Measurements from ENCODE around the gene DNAJB1.

DNAJB1 gene

GRCh38 chr19:14530506-14530905, 12.3 kb upstream of the DNAJB1 start:
- ChIA-PET CTCF (no interaction called here), POLR2A (interaction anchor here (2.3 kb wide), 1 partner anchor 12 kb away, joined by 11 read pairs; the partner anchor contains the start of gene DNAJB1)
- DNase-seq (ENCODE audit: extremely low spot score), result no peak
- TF ChIP-seq ELF4 (IDR thresholded peaks at IDR 0.05) (no peak), BHLHE40 (IDR thresholded peaks at IDR 0.05; ENCODE audit: borderline replicate concordance) (no peak), FOXK2 (IDR thresholded peaks at IDR 0.05) (no peak), TARDBP (IDR thresholded peaks at IDR 0.05) (no peak), PKNOX1 (IDR thresholded peaks at IDR 0.05) (no peak), HDGF (IDR thresholded peaks at IDR 0.05; ENCODE audit: borderline replicate concordance) (no peak), SP1 (IDR thresholded peaks at IDR 0.05) (no peak), FOXM1 (IDR thresholded peaks at IDR 0.05; ENCODE audit: borderline replicate concordance) (no peak), FOXA1 (IDR thresholded peaks at IDR 0.05) (no peak), ZNF384 (IDR thresholded peaks at IDR 0.05) (no peak), L3MBTL2 (conservative IDR thresholded peaks at IDR 0.05) (no peak), NFRKB (IDR thresholded peaks at IDR 0.05) (no peak), CTBP1 (IDR thresholded peaks at IDR 0.05; ENCODE audit: borderline replicate concordance) (no peak), LEF1 (IDR thresholded peaks at IDR 0.05; ENCODE audit: borderline replicate concordance) (no peak), ARNT (IDR thresholded peaks at IDR 0.05) (no peak), SUZ12 (IDR thresholded peaks at IDR 0.05) (no peak)

GRCh38 chr19:14530005-14530348, 11.8 kb upstream of the DNAJB1 start:
- ChIA-PET POLR2A (no interaction called here), CTCF (no interaction called here)
- TF ChIP-seq HDGF (IDR thresholded peaks at IDR 0.05; ENCODE audit: borderline replicate concordance), result no peak
- TF ChIP-seq LEF1 (IDR thresholded peaks at IDR 0.05; ENCODE audit: borderline replicate concordance), result no peak
- TF ChIP-seq FOXA1 (IDR thresholded peaks at IDR 0.05), result no peak
- no peak for TF ChIP-seq PKNOX1 (IDR thresholded peaks at IDR 0.05)
- TF ChIP-seq TARDBP (IDR thresholded peaks at IDR 0.05), result no peak
- no peak for TF ChIP-seq FOXM1 (IDR thresholded peaks at IDR 0.05; ENCODE audit: borderline replicate concordance)
- TF ChIP-seq SUZ12 (IDR thresholded peaks at IDR 0.05), result no peak
- TF ChIP-seq ELF4 (IDR thresholded peaks at IDR 0.05), result no peak
- no peak for TF ChIP-seq ARNT (IDR thresholded peaks at IDR 0.05)
- no peak; the same call in 1 of the 2 replicates for TF ChIP-seq L3MBTL2 (conservative IDR thresholded peaks at IDR 0.05)
- no peak for TF ChIP-seq SP1 (IDR thresholded peaks at IDR 0.05)
- no peak for TF ChIP-seq CTBP1 (IDR thresholded peaks at IDR 0.05; ENCODE audit: borderline replicate concordance)
- TF ChIP-seq BHLHE40 (IDR thresholded peaks at IDR 0.05; ENCODE audit: borderline replicate concordance), result no peak
- TF ChIP-seq ZNF384 (IDR thresholded peaks at IDR 0.05), result no peak
- no peak for TF ChIP-seq NFRKB (IDR thresholded peaks at IDR 0.05)
- no peak for TF ChIP-seq FOXK2 (IDR thresholded peaks at IDR 0.05)
- DNase-seq (ENCODE audit: extremely low spot score), result no peak

GRCh38 chr19:14529254-14530004, 11.2 kb upstream of the DNAJB1 start, which contains the start of gene TECR:
Gene TECR, plus strand, starts transcription at chr19:14529594. Its CDS starts 103 bp downstream, at chr19:14529697.
- TF ChIP-seq ARNT (IDR thresholded peaks at IDR 0.05) (no peak), SP1 (IDR thresholded peaks at IDR 0.05) (no peak), HDGF (IDR thresholded peaks at IDR 0.05; ENCODE audit: borderline replicate concordance) (peak; percentile 94), ELF4 (IDR thresholded peaks at IDR 0.05) (no peak; the same call in 1 of the 2 replicates), PKNOX1 (IDR thresholded peaks at IDR 0.05) (peak; percentile 99), L3MBTL2 (conservative IDR thresholded peaks at IDR 0.05) (peak; percentile 29; the same call in 1 of the 2 replicates)
- POLR2A ChIA-PET, result interaction anchor here (1.0 kb wide), 1 partner anchor 11 kb away, joined by 4 read pairs; the partner anchor contains the start of gene DNAJB1
- peak; percentile 98 for DNase-seq (ENCODE audit: extremely low spot score)
- CTCF ChIA-PET, result no interaction called here

DNA sequence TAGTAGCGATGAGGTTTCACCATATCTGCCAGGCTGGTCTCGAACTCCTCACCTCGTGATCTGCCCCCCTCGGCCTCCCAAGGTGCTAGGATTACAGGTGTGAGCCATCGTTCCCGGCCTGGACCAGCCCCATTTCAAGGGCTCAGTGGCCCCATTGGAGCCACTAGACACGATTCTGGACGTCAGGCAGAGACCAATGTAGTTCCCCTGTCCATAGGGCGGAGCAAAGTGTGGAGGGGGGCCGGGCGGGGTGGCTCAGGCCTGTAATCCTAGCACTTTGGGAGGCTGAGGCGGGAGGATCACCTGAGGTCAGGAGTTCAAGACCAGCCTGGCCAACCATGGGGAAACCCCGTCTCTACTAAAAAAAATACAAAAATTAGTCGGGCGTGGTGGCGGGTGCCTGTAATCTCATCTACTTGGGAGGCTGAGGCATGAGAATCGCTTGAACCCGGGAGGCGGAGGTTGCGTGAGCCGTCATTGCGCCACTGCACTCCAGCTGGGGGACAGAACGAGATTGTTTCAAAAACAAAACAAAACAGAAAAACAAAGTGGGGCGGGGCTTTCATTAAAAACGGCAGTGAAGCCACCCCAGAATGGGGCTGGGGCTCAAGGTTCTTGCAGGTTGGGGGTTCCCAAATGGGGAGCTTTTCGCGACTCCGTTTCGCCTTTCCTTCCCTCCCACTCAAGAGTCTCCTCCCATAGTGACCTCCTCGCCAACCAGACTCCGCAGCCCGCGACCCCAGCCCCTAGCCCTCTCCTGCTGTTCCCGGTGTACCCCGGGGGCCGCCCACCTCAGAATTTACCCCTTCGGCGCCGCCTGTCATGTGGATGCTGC, 10.4 kb upstream of the DNAJB1 start:
- CTCF ChIA-PET, result interaction anchor here (0.6 kb wide), 1 partner anchor 48 kb away, joined by 3 read pairs; no protein-coding TSS in a partner anchor
- TF ChIP-seq NFRKB (IDR thresholded peaks at IDR 0.05) (no peak), L3MBTL2 (conservative IDR thresholded peaks at IDR 0.05) (no peak), FOXA1 (IDR thresholded peaks at IDR 0.05) (no peak), CTBP1 (IDR thresholded peaks at IDR 0.05; ENCODE audit: borderline replicate concordance) (no peak), TARDBP (IDR thresholded peaks at IDR 0.05) (no peak), FOXM1 (IDR thresholded peaks at IDR 0.05; ENCODE audit: borderline replicate concordance) (no peak), LEF1 (IDR thresholded peaks at IDR 0.05; ENCODE audit: borderline replicate concordance) (no peak), PKNOX1 (IDR thresholded peaks at IDR 0.05) (no peak), FOXK2 (IDR thresholded peaks at IDR 0.05) (no peak), ARNT (IDR thresholded peaks at IDR 0.05) (no peak), HDGF (IDR thresholded peaks at IDR 0.05; ENCODE audit: borderline replicate concordance) (no peak), ZNF384 (IDR thresholded peaks at IDR 0.05) (no peak), BHLHE40 (IDR thresholded peaks at IDR 0.05; ENCODE audit: borderline replicate concordance) (no peak), SP1 (IDR thresholded peaks at IDR 0.05) (no peak), SUZ12 (IDR thresholded peaks at IDR 0.05) (no peak), ELF4 (IDR thresholded peaks at IDR 0.05) (no peak)
- no peak for DNase-seq (ENCODE audit: extremely low spot score)
- POLR2A ChIA-PET, result interaction anchor here (1.0 to 1.2 kb wide), 2 partner anchors 10 to 11 kb away, joined by 4 to 6 read pairs; partner anchors contain the start of gene DNAJB1

Data from HEK293T (cell line).